GM19455 (cell line): ENCODE data around the gene STS.

Experiments used
- ATAC-seq: cut with Tn5 transposase; IDR thresholded peaks from one replicate; pipeline ENCODE4 v1.9.1; 2021; ENCODE audit not compliant: unreplicated experiment

Gene STS

GRCh38 chrX:7139202-7140081 lies 8.1 kb upstream of the STS start:
- no peak for ATAC-seq

GRCh38 chrX:7143076-7143475 lies 4.4 kb upstream of the STS start:
- no peak for ATAC-seq

GRCh38 chrX:7143941-7144525 lies 3.5 kb upstream of the STS start:
- ATAC-seq = no peak

- ATAC-seq = no peak
These were observed 2.1 kb upstream of the STS start for GRCh38 chrX:7145454-7145853.

GRCh38 chrX:7146020-7146702 lies 1.4 kb upstream of the STS start:
- ATAC-seq = no peak

- ATAC-seq = peak; percentile 11
These were observed 654 bp upstream of the STS start for GRCh38 chrX:7146703-7147412.

GRCh38 chrX:7147978-7148854 lies 704 bp downstream of the STS start, which contains the start of gene PUDP:
Gene PUDP, minus strand, starts transcription at chrX:7148153. Its CDS starts 40 bp downstream, at chrX:7148113.
- peak; percentile 78 for ATAC-seq

- no peak for ATAC-seq
These were observed 1.9 kb downstream of the STS start for GRCh38 chrX:7149411-7149810.

GRCh38 chrX:7153231-7153630 lies 5.7 kb downstream of the STS start:
- ATAC-seq = no peak

- ATAC-seq = no peak
These were observed 6.6 kb downstream of the STS start for GRCh38 chrX:7154041-7154597.

- ATAC-seq = no peak
These were observed 7.7 kb downstream of the STS start for GRCh38 chrX:7155163-7155562.

GRCh38 chrX:7156879-7157278 lies 9.4 kb downstream of the STS start:
- ATAC-seq = no peak

GRCh38 chrX:7158468-7158990 lies 11.0 kb downstream of the STS start:
- ATAC-seq = no peak

- ATAC-seq = no peak
These were observed 11.8 kb downstream of the STS start for GRCh38 chrX:7159149-7159861.

GRCh38 chrX:7163146-7163677 lies 15.7 kb downstream of the STS start:
- no peak for ATAC-seq

- no peak for ATAC-seq
These were observed 16.7 kb downstream of the STS start for GRCh38 chrX:7164174-7164573.

- ATAC-seq = no peak
These were observed 20.9 kb downstream of the STS start for GRCh38 chrX:7168371-7168770.

GRCh38 chrX:7169627-7170026 lies 22.1 kb downstream of the STS start:
- no peak for ATAC-seq

- no peak for ATAC-seq
These were observed 23.4 kb downstream of the STS start for GRCh38 chrX:7170898-7171297.
